ENCODE data around the gene SHROOM3. TPM values are rescaled to one million over a fixed set of nuclear protein-coding genes. Genes with fewer than 3 reads are reported as not detected.
A peak's percentile ranks its signal among the peaks of the same experiment; 100 is the strongest.

Gene SHROOM3
- total RNA-seq, 6 experiments from 2014 or later, result 39.1 to 98.7 (median 40.9) TPM

DNA sequence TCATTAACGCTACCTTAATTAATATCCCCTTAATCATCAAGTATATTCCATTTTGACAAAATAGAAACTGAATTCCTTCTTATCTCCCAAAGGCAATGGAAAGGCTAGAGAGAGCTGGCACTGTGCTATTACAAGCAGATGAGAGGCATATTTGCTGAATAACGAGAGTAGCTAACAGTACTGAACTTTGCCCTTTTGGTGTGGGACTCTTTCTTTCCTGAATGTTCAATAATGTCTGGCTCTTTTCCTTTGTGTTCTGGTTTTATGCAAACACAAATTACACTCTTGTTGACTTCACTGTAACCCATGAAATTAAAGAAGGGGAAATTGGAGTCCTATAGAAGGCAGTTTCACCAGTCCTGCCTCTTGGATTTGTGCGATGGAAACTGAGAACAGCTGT lies 63.5 kb downstream of the SHROOM3 start:
- Mint-ChIP-seq H3K4me1 (ENCODE audit: low read depth) (peaks cover 10% of the 10 kb centered on the region), H3K4me3 (no peak overlapping the region), H3K27me3 (ENCODE audit: insufficient read depth) (peaks cover 17% of the 10 kb centered on the region), H3K9me3 (no peaks in the 10 kb centered on the region), H3K27ac (no peak overlapping the region), H3K36me3 (ENCODE audit: low read depth) (no peaks in the 10 kb centered on the region)
- no peak for DNase-seq
- TF ChIP-seq CTCF (IDR thresholded peaks at IDR 0.05), result no peak

DNA sequence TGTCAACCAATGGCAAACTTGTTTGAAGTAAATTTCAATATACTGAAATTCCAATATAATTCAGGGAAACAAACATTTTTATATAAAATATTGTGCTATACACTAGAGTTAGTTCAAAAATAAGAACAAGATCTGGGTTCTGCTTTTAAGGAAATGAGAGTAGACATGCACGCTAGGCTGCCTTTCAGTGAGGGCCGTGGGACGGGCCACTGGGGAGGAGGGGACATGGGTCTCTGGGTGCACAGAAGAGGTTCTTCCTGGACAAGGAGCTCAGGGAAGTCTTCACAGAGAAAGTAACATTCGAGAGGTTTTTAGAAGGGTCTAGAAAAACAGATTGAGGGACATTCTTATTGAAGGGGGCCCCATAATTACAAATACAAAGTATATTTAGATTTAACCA lies 64.4 kb downstream of the SHROOM3 start:
- no peak overlapping the region for H3K27ac Mint-ChIP-seq
- no peaks in the 10 kb centered on the region for H3K9me3 Mint-ChIP-seq
- peaks cover 16% of the 10 kb centered on the region for H3K27me3 Mint-ChIP-seq (ENCODE audit: insufficient read depth)
- H3K4me3 Mint-ChIP-seq, result no peak overlapping the region
- peaks cover 10% of the 10 kb centered on the region for H3K4me1 Mint-ChIP-seq (ENCODE audit: low read depth)
- DNase-seq, result no peak
- TF ChIP-seq CTCF (IDR thresholded peaks at IDR 0.05), result no peak
- no peaks in the 10 kb centered on the region for H3K36me3 Mint-ChIP-seq (ENCODE audit: low read depth)

GRCh38 chr4:76502886-76503285 lies 67.9 kb downstream of the SHROOM3 start:
- no peaks in the 10 kb centered on the region for H3K36me3 Mint-ChIP-seq (ENCODE audit: low read depth)
- peaks cover 12% of the 10 kb centered on the region for H3K27me3 Mint-ChIP-seq (ENCODE audit: insufficient read depth)
- no peak for TF ChIP-seq CTCF (IDR thresholded peaks at IDR 0.05)
- no peak overlapping the region for H3K4me3 Mint-ChIP-seq
- no peak overlapping the region for H3K27ac Mint-ChIP-seq
- no peak for DNase-seq
- H3K9me3 Mint-ChIP-seq, result no peaks in the 10 kb centered on the region
- H3K4me1 Mint-ChIP-seq (ENCODE audit: low read depth), result peaks cover 9% of the 10 kb centered on the region

GRCh38 chr4:76504613-76505465 lies 69.8 kb downstream of the SHROOM3 start:
- Mint-ChIP-seq H3K9me3 (no peaks in the 10 kb centered on the region), H3K27ac (no peak overlapping the region), H3K4me3 (no peak overlapping the region), H3K36me3 (ENCODE audit: low read depth) (no peaks in the 10 kb centered on the region), H3K27me3 (ENCODE audit: insufficient read depth) (peaks cover 12% of the 10 kb centered on the region), H3K4me1 (ENCODE audit: low read depth) (no peaks in the 10 kb centered on the region)
- peak; percentile 47 for DNase-seq
- peak; percentile 89 for TF ChIP-seq CTCF (IDR thresholded peaks at IDR 0.05)

GRCh38 chr4:76511947-76512346 lies 76.9 kb downstream of the SHROOM3 start:
- Mint-ChIP-seq H3K27me3 (ENCODE audit: insufficient read depth) (no peaks in the 10 kb centered on the region), H3K36me3 (ENCODE audit: low read depth) (peaks cover 9% of the 10 kb centered on the region; the same call in 1 of the 2 replicates)
- TF ChIP-seq CTCF (IDR thresholded peaks at IDR 0.05), result no peak

More at GRCh38 chr4:76511947-76512346, 76.9 kb downstream of the SHROOM3 start:
- Mint-ChIP-seq H3K4me3 (no peak overlapping the region), H3K9me3 (peaks cover 5% of the 10 kb centered on the region; the same call in 1 of the 2 replicates), H3K27ac (peak overlapping the region; percentile 70), H3K4me1 (ENCODE audit: low read depth) (peaks cover 29% of the 10 kb centered on the region)
- no peak for DNase-seq
